GM21447 (cell line): ENCODE data around the gene DLGAP1.
A peak's percentile ranks its signal among the peaks of the same experiment; 100 is the strongest.

Experiments used
- ATAC-seq: cut with Tn5 transposase; IDR thresholded peaks from one replicate; pipeline ENCODE4 v1.9.1; 2021; ENCODE audit not compliant: unreplicated experiment

DLGAP1 gene

GRCh38 chr18:3578621-3579020 lies 876.5 kb downstream of the DLGAP1 start:
- ATAC-seq: no peak

- no peak for ATAC-seq
Observed at GRCh38 chr18:3577281-3577855, 877.7 kb downstream of the DLGAP1 start.

- ATAC-seq: no peak
Observed at GRCh38 chr18:3572761-3573160, 882.3 kb downstream of the DLGAP1 start.

GRCh38 chr18:3566851-3567250 lies 888.3 kb downstream of the DLGAP1 start:
- ATAC-seq: no peak

- no peak for ATAC-seq
Observed at GRCh38 chr18:3560755-3561154, 894.4 kb downstream of the DLGAP1 start.

- ATAC-seq: no peak
Observed at GRCh38 chr18:3554811-3555427, 900.2 kb downstream of the DLGAP1 start.

- no peak for ATAC-seq
Observed at GRCh38 chr18:3554091-3554601, 901.0 kb downstream of the DLGAP1 start.

- ATAC-seq: no peak
Observed at GRCh38 chr18:3552305-3552704, 902.8 kb downstream of the DLGAP1 start.

GRCh38 chr18:3547891-3548615 lies 907.1 kb downstream of the DLGAP1 start:
- no peak for ATAC-seq

GRCh38 chr18:3546106-3546505 lies 909.0 kb downstream of the DLGAP1 start:
- no peak for ATAC-seq

- ATAC-seq: no peak
Observed at GRCh38 chr18:3544537-3544936, 910.6 kb downstream of the DLGAP1 start.

GRCh38 chr18:3541549-3542386 lies 913.3 kb downstream of the DLGAP1 start:
- ATAC-seq: peak; percentile 85

GRCh38 chr18:3540805-3541548 lies 914.1 kb downstream of the DLGAP1 start:
- no peak for ATAC-seq

GRCh38 chr18:3538954-3539617 lies 916.0 kb downstream of the DLGAP1 start:
- ATAC-seq: no peak

- no peak for ATAC-seq
Observed at GRCh38 chr18:3538456-3538855, 916.7 kb downstream of the DLGAP1 start.

GRCh38 chr18:3530807-3531206 lies 924.3 kb downstream of the DLGAP1 start:
- no peak for ATAC-seq

GRCh38 chr18:3529601-3530000 lies 925.5 kb downstream of the DLGAP1 start:
- ATAC-seq: no peak

GRCh38 chr18:3529077-3529476 lies 926.0 kb downstream of the DLGAP1 start:
- ATAC-seq: no peak

GRCh38 chr18:3528231-3528630 lies 926.9 kb downstream of the DLGAP1 start:
- ATAC-seq: no peak
